Hepatocyte (in vitro differentiated cells): ENCODE measurements around the gene PDCD4.

ENCODE experiments used
- CTCF ChIP-seq: fragments of 200-600 bp; sonication (generic); IDR thresholded peaks from 2 replicates; pipeline ENCODE4 v1.5.1; 2016; ENCODE audit warnings: antibody characterized with exemption, mild to moderate bottlenecking; ENCODE audit not compliant: poor library complexity
- EZH2 ChIP-seq: fragments of 200-600 bp; sonication (generic); IDR thresholded peaks from 2 replicates; pipeline ENCODE4 v1.6.1; 2016; ENCODE audit warnings: antibody characterized with exemption, mild to moderate bottlenecking, borderline replicate concordance

DNA sequence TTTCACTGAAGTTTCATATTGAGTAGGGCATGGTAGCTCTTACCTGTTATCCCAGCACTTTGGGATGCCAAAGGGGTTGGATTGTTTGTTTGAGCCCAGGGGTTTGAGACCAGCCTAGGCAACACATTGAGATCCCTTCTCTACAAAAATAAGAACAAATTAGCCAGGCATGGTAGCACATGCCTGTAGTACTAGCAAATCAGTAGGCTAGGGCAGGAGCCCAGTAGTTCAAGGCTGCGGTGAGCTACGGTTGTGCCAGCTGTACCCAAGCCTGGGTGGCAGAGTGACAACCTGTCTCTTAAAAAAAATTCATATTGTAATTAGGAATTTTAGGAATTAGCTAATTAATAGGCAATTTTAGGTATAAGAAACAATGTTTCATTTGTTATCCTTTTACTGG, 29.3 kb downstream of the PDCD4 start:
- no peak for TF ChIP-seq CTCF
- no peak for TF ChIP-seq EZH2
